GM18870 (cell line): Measurements from ENCODE around the gene OBSCN.

Source experiments
- ATAC-seq: cut with Tn5 transposase; IDR thresholded peaks from one replicate; pipeline ENCODE4 v1.9.1; 2021; ENCODE audit warnings: moderate library complexity; ENCODE audit not compliant: unreplicated experiment

The OBSCN gene

GRCh38 chr1:228428412-228428811, 220.6 kb downstream of the OBSCN start:
- ATAC-seq: no peak
